PC-9 (cell line): ENCODE measurements around the gene GFY. TPM values are rescaled to one million over a fixed set of nuclear protein-coding genes. Genes with fewer than 3 reads are reported as not detected.

Experiments used
- BruUV-seq: library from RNA; stranded (reverse); fragments of 400-500 nt; replicated peaks from 2 replicates; lab custom pipeline; 2021; lab: Mats Ljungman, UMichigan
- CTCF ChIA-PET: fragments of 300-600 bp; sonication (Branson Sonifier 250); formaldehyde crosslinking; loops from one replicate; lab custom pipeline; 2022; ENCODE audit warnings: antibody characterized with exemption; lab: Charles Lee
- POLR2A ChIA-PET: fragments of 300-600 bp; sonication (Branson Sonifier 250); formaldehyde crosslinking; loops from one replicate; lab custom pipeline; 2022; ENCODE audit warnings: antibody characterized with exemption; ENCODE audit not compliant: unreplicated experiment; lab: Charles Lee
- DNase-seq, 2 experiments: peaks; one replicate each; pipeline versions ENCODE4 v3.0.0 to v3.0.0-alpha.2; 2015 to 2022; ENCODE audit warnings: mixed read lengths in 1 of 2
- H2AFZ ChIP-seq: fragments of 200-600 bp; sonication (generic); 2 replicates; pipeline ENCODE4 v1.8.1; 2017; ENCODE audit warnings: antibody characterized with exemption
- H3F3A ChIP-seq: fragments of 200-600 bp; sonication (generic); 2 replicates; pipeline ENCODE4 v1.8.1; 2017; ENCODE audit warnings: antibody characterized with exemption, mild to moderate bottlenecking, low read depth; ENCODE audit not compliant: insufficient read depth
- H3K27ac ChIP-seq: fragments of 200-600 bp; sonication (generic); 2 replicates; pipeline ENCODE4 v1.6.1; 2016; ENCODE audit warnings: mixed run types
- H3K27me3 ChIP-seq: fragments of 200-600 bp; sonication (generic); 2 replicates; pipeline ENCODE4 v1.6.1; 2016; ENCODE audit warnings: low read depth, mixed run types; ENCODE audit not compliant: insufficient read depth
- H3K36me3 ChIP-seq: fragments of 200-600 bp; sonication (generic); 2 replicates; pipeline ENCODE4 v1.6.1; 2016; ENCODE audit warnings: low read depth, mixed run types
- H3K4me1 ChIP-seq: fragments of 200-600 bp; sonication (generic); replicated peaks from 2 replicates; pipeline ENCODE4 v1.6.1; 2016; ENCODE audit warnings: mixed run types; ENCODE audit not compliant: insufficient read depth
- H3K4me2 ChIP-seq: fragments of 200-600 bp; sonication (generic); 2 replicates; pipeline ENCODE4 v1.6.1; 2017; ENCODE audit warnings: mixed run types
- H3K4me3 ChIP-seq: fragments of 200-600 bp; sonication (generic); 2 replicates; pipeline ENCODE4 v1.6.1; 2016; ENCODE audit warnings: mixed run types
- H3K79me2 ChIP-seq: fragments of 200-600 bp; sonication (generic); 2 replicates; pipeline ENCODE4 v1.6.1; 2017; ENCODE audit warnings: low read depth, mixed run types
- H3K9me2 ChIP-seq: fragments of 200-600 bp; sonication (generic); 2 replicates; pipeline ENCODE4 v1.8.1; 2017; ENCODE audit warnings: mild to moderate bottlenecking; ENCODE audit not compliant: insufficient read depth
- H3K9me3 ChIP-seq: fragments of 200-600 bp; sonication (generic); 2 replicates; pipeline ENCODE4 v1.8.1; 2016; ENCODE audit warnings: low read depth; ENCODE audit not compliant: insufficient read depth
- H4K20me1 ChIP-seq: fragments of 200-600 bp; sonication (generic); 2 replicates; pipeline ENCODE4 v1.8.1; 2017; ENCODE audit not compliant: insufficient read depth
- CTCF ChIP-seq: fragments of 200-600 bp; sonication (generic); conservative IDR thresholded peaks from 2 replicates; pipeline ENCODE4 v1.6.1; 2017; ENCODE audit warnings: mixed run types, antibody characterized with exemption, mild to moderate bottlenecking, moderate library complexity
- EZH2 ChIP-seq: fragments of 200-600 bp; sonication (generic); IDR thresholded peaks from 2 replicates; pipeline ENCODE4 v1.8.0; 2017; ENCODE audit warnings: antibody characterized with exemption, low read depth
- intact Hi-C: fragments of 100-400 bp; cut with micrococcal nuclease; formaldehyde crosslinking; loops from one replicate; pipeline ENCODE4 v1.10.0; 2022; ENCODE audit not compliant: unreplicated experiment
- total RNA-seq: library from RNA; stranded (reverse); gene quantifications from 2 replicates; pipeline ENCODE4 v1.2.3, GENCODE V29; 2021

Gene GFY
- total RNA-seq, 1 experiment from 2014 or later, result not detected

GRCh38 chr19:49382639-49383038 is 42.5 kb upstream of the GFY start:
- no peak for DNase-seq
- TF ChIP-seq CTCF (no peak), EZH2 (no peak)
- ChIA-PET CTCF (no interaction called here), POLR2A (no interaction called here)
- no peaks in the 10 kb centered on the region for H3K4me1 ChIP-seq
- no peak overlapping the region for H2AFZ ChIP-seq
- no peaks in the 10 kb centered on the region for H3K79me2 ChIP-seq
- H3K36me3 ChIP-seq, result no peaks in the 10 kb centered on the region
- intact Hi-C loops, result no loop called here
- H3K27ac ChIP-seq, result no peak overlapping the region
- no peaks in the 10 kb centered on the region for H4K20me1 ChIP-seq
- H3K4me3 ChIP-seq, result no peak overlapping the region
- H3K9me2 ChIP-seq, result no peaks in the 10 kb centered on the region
- BruUV-seq, result no TSS peak
- no peak overlapping the region for H3K4me2 ChIP-seq
- H3K27me3 ChIP-seq, result peaks cover 6% of the 10 kb centered on the region; the same call in 1 of the 2 replicates
- H3F3A ChIP-seq, result peaks cover 4% of the 10 kb centered on the region; the same call in 1 of the 2 replicates
- peaks cover 7% of the 10 kb centered on the region; the same call in 1 of the 2 replicates for H3K9me3 ChIP-seq

GRCh38 chr19:49383599-49383998 is 41.6 kb upstream of the GFY start:
- no peaks in the 10 kb centered on the region for H4K20me1 ChIP-seq
- ChIA-PET POLR2A (interaction anchor here (0.6 kb wide), 1 partner anchor 59 kb away, joined by 4 read pairs; no protein-coding TSS in a partner anchor), CTCF (interaction anchor here (0.6 kb wide), 1 partner anchor 58 kb away, joined by 4 read pairs; no protein-coding TSS in a partner anchor)
- DNase-seq, result no peak
- peaks cover 4% of the 10 kb centered on the region; the same call in 1 of the 2 replicates for H3F3A ChIP-seq
- TF ChIP-seq EZH2 (no peak), CTCF (no peak)
- peaks cover 7% of the 10 kb centered on the region; the same call in 1 of the 2 replicates for H3K9me3 ChIP-seq
- intact Hi-C loops, result no loop called here
- no peak overlapping the region for H3K27ac ChIP-seq
- no peaks in the 10 kb centered on the region for H3K36me3 ChIP-seq
- no peaks in the 10 kb centered on the region for H3K79me2 ChIP-seq
- peaks cover 6% of the 10 kb centered on the region; the same call in 1 of the 2 replicates for H3K27me3 ChIP-seq
- H3K4me1 ChIP-seq, result no peaks in the 10 kb centered on the region
- no peaks in the 10 kb centered on the region for H3K9me2 ChIP-seq
- no peak overlapping the region for H3K4me3 ChIP-seq
- H3K4me2 ChIP-seq, result no peak overlapping the region
- H2AFZ ChIP-seq, result no peak overlapping the region
- no TSS peak for BruUV-seq

- no peaks in the 10 kb centered on the region for H3K79me2 ChIP-seq
- H3K9me3 ChIP-seq, result peaks cover 3% of the 10 kb centered on the region; the same call in 1 of the 2 replicates
- ChIA-PET CTCF (no interaction called here), POLR2A (interaction anchor here (0.7 kb wide), 2 partner anchors 13 to 1128 kb away, joined by 5 to 6 read pairs; no protein-coding TSS in a partner anchor)
- no TSS peak for BruUV-seq
- peak within 1 kb of the TSS; percentile 41; the same call in 1 of the 2 replicates for H3K4me3 ChIP-seq
- peak within 1 kb of the TSS; percentile 65; the same call in 1 of the 2 replicates for H2AFZ ChIP-seq
- intact Hi-C loops, result no loop called here
- no peak for TF ChIP-seq CTCF
- no peak for TF ChIP-seq EZH2
- H3F3A ChIP-seq, result peaks cover 12% of the 10 kb centered on the region; the same call in 1 of the 2 replicates
- H3K27me3 ChIP-seq, result peaks cover 16% of the 10 kb centered on the region
- H4K20me1 ChIP-seq, result no peaks in the 10 kb centered on the region
- H3K4me2 ChIP-seq, result peak within 1 kb of the TSS; percentile 24
- DNase-seq, result peak; percentile 59 to 71
- no peaks in the 10 kb centered on the region for H3K4me1 ChIP-seq
- H3K9me2 ChIP-seq, result no peaks in the 10 kb centered on the region
- no peaks in the 10 kb centered on the region for H3K36me3 ChIP-seq
- no peak within 1 kb of the TSS for H3K27ac ChIP-seq
Measured at GRCh38 chr19:49387936-49388372, 37.2 kb upstream of the GFY start, which contains the start of gene KASH5. KASH5 (plus strand) TSS chr19:49388249; CDS start chr19:49390884, 2,635 bp downstream.
